ENCODE results near the gene OAT.

Gene OAT

GRCh38 chr10:124353896-124354295 lies 64.8 kb downstream of the OAT start:
- DNase-seq (ENCODE audit: low read depth) = no peak

- no peak for DNase-seq (ENCODE audit: low read depth)
Measured at GRCh38 chr10:124353091-124353815, 65.5 kb downstream of the OAT start.

GRCh38 chr10:124351481-124352220 lies 67.1 kb downstream of the OAT start:
- DNase-seq (ENCODE audit: low read depth) = no peak

GRCh38 chr10:124350806-124351205 lies 67.9 kb downstream of the OAT start:
- DNase-seq (ENCODE audit: low read depth) = no peak

GRCh38 chr10:124349996-124350280 lies 68.8 kb downstream of the OAT start:
- DNase-seq (ENCODE audit: low read depth) = no peak

- no peak for DNase-seq (ENCODE audit: low read depth)
Measured at GRCh38 chr10:124349231-124349995, 69.3 kb downstream of the OAT start.

- DNase-seq (ENCODE audit: low read depth) = no peak
Measured at GRCh38 chr10:124348801-124349200, 69.9 kb downstream of the OAT start.

- DNase-seq (ENCODE audit: low read depth) = no peak
Measured at GRCh38 chr10:124347956-124348355, 70.8 kb downstream of the OAT start.

Measured in T-helper 22 cell (primary cell).